GM21381 (cell line): Measurements from ENCODE around the gene OTOG.

Source experiments
- ATAC-seq: cut with Tn5 transposase; IDR thresholded peaks from one replicate; pipeline ENCODE4 v1.9.1; 2021; ENCODE audit warnings: mild to moderate bottlenecking, moderate library complexity; ENCODE audit not compliant: unreplicated experiment

Gene OTOG

GRCh38 chr11:17642980-17643379, 95.9 kb downstream of the OTOG start:
- ATAC-seq = no peak

- ATAC-seq = no peak
Observed at GRCh38 chr11:17643506-17644405, 96.7 kb downstream of the OTOG start.

GRCh38 chr11:17645190-17645970, 98.3 kb downstream of the OTOG start:
- ATAC-seq = no peak

GRCh38 chr11:17646451-17647145, 99.5 kb downstream of the OTOG start:
- no peak for ATAC-seq

- ATAC-seq = no peak
Observed at GRCh38 chr11:17648528-17648927, 101.5 kb downstream of the OTOG start.

GRCh38 chr11:17649261-17649660, 102.2 kb downstream of the OTOG start:
- no peak for ATAC-seq

- ATAC-seq = no peak
Observed at GRCh38 chr11:17649696-17650095, 102.6 kb downstream of the OTOG start.

- no peak for ATAC-seq
Observed at GRCh38 chr11:17650127-17650911, 103.3 kb downstream of the OTOG start.

- ATAC-seq = no peak
Observed at GRCh38 chr11:17651061-17651460, 104.0 kb downstream of the OTOG start.

- ATAC-seq = no peak
Observed at GRCh38 chr11:17651681-17652080, 104.6 kb downstream of the OTOG start.

- ATAC-seq = no peak
Observed at GRCh38 chr11:17652556-17652955, 105.5 kb downstream of the OTOG start.

GRCh38 chr11:17653611-17654010, 106.6 kb downstream of the OTOG start:
- no peak for ATAC-seq

GRCh38 chr11:17655682-17656081, 108.6 kb downstream of the OTOG start:
- no peak for ATAC-seq

- no peak for ATAC-seq
Observed at GRCh38 chr11:17658211-17658610, 111.2 kb downstream of the OTOG start.

GRCh38 chr11:17668166-17668565, 121.1 kb downstream of the OTOG start:
- ATAC-seq = no peak

- no peak for ATAC-seq
Observed at GRCh38 chr11:17672469-17672868, 125.4 kb downstream of the OTOG start.

- ATAC-seq = no peak
Observed at GRCh38 chr11:17673951-17674350, 126.9 kb downstream of the OTOG start.

GRCh38 chr11:17682848-17683247, 135.8 kb downstream of the OTOG start:
- ATAC-seq = no peak

- ATAC-seq = no peak
Observed at GRCh38 chr11:17683377-17684161, 136.5 kb downstream of the OTOG start.

GRCh38 chr11:17684550-17684949, 137.5 kb downstream of the OTOG start:
- no peak for ATAC-seq
